OCI-LY7 (cell line): ENCODE measurements around the gene TMEM229A.

Source experiments
- EZH2phosphoT487 ChIP-seq: fragments of 200-600 bp; sonication (generic); IDR thresholded peaks from 2 replicates; pipeline ENCODE4 v1.6.1; 2018; ENCODE audit warnings: low read depth, borderline replicate concordance, mild to moderate bottlenecking, mixed run types, antibody characterized with exemption, low read length, moderate library complexity, mixed read lengths
- TF ChIP-seq, protein P1 (sequence below): fragments of 200-600 bp; sonication (generic); conservative IDR thresholded peaks from 2 replicates; pipeline ENCODE4 v1.5.1; 2014; ENCODE audit warnings: mild to moderate bottlenecking, antibody characterized with exemption, low read length, moderate library complexity, mixed read lengths

DNA sequence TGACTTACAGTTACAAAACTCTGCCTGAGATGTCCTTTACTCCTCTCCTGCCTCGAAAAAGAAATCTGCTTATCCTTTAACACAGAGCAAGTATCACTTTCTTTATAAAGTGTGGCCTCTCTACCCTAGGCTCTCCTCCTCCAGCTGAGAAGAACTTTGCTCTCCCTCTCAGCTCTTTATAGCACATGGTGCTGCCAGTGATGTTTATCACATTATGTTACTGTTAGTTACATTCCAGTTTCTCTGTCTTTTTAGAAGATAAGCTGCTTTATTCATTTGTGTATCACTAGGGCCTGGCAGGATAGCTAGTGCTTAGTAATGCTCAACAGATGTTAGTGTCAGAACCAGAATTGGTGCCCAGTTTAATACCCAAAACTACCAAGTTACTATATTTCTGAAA, 41.1 kb upstream of the TMEM229A start:
- TF ChIP-seq, protein P1, sequence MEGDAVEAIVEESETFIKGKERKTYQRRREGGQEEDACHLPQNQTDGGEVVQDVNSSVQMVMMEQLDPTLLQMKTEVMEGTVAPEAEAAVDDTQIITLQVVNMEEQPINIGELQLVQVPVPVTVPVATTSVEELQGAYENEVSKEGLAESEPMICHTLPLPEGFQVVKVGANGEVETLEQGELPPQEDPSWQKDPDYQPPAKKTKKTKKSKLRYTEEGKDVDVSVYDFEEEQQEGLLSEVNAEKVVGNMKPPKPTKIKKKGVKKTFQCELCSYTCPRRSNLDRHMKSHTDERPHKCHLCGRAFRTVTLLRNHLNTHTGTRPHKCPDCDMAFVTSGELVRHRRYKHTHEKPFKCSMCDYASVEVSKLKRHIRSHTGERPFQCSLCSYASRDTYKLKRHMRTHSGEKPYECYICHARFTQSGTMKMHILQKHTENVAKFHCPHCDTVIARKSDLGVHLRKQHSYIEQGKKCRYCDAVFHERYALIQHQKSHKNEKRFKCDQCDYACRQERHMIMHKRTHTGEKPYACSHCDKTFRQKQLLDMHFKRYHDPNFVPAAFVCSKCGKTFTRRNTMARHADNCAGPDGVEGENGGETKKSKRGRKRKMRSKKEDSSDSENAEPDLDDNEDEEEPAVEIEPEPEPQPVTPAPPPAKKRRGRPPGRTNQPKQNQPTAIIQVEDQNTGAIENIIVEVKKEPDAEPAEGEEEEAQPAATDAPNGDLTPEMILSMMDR: no peak
- no peak for TF ChIP-seq EZH2phosphoT487
